Measurements from ENCODE around the gene G2E3.
"Not testable (repeated sequence)": the region's sequence is repeated elsewhere in the genome, so short reads cannot be mapped to it uniquely, and the experiment has no call there.

Gene G2E3, protein sequence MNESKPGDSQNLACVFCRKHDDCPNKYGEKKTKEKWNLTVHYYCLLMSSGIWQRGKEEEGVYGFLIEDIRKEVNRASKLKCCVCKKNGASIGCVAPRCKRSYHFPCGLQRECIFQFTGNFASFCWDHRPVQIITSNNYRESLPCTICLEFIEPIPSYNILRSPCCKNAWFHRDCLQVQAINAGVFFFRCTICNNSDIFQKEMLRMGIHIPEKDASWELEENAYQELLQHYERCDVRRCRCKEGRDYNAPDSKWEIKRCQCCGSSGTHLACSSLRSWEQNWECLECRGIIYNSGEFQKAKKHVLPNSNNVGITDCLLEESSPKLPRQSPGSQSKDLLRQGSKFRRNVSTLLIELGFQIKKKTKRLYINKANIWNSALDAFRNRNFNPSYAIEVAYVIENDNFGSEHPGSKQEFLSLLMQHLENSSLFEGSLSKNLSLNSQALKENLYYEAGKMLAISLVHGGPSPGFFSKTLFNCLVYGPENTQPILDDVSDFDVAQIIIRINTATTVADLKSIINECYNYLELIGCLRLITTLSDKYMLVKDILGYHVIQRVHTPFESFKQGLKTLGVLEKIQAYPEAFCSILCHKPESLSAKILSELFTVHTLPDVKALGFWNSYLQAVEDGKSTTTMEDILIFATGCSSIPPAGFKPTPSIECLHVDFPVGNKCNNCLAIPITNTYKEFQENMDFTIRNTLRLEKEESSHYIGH

DNA sequence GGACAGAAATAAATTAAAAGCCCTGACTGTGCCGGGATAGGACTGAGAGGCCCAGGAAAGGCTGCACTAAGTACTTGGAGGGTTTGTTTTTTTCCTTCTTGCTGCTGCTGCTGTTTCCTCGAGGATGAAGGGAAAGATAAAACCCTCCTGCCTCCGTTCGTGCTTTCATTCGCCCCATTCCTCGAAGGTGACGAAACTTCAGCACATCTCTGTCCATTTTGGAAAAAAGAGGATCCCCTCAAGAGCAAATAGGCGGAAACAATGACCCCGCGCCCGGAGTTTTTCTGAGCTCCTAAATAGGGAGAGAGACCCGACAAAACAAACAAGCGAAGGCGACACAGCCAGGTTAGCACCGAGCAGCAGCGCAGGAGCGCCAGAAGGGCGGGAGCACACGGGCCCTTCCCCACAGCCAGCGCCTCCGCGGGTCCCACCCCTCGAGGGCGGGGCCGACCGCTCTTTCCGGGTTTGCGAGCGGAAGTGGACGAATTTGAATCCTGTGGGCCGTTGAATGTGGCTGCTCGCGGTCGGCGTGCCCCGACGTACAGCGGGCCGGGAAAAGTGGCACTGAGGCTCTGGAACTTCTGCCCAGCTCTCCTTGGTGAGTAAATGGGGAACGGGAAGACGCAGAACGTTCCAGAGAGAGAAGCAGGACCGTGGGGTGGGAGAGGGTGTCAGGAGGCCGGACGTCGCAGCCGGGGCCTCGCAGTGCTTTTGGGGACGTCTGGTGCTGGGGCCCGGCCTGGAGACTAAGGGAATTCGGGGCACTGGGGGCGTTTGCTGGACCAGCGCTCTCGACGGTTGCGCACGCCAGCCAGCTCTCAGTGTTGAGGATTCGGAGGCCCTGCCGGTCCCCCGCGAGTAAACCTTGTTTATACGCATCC lies at the start of gene G2E3:
Gene G2E3, plus strand, starts transcription at position 484 of the 881 bp plus-strand sequence. CDS start 21,922 bp downstream, outside the sequence.
- DNase-seq (ENCODE audit: low read depth in 2 of 2): peak; percentile 69 to 71

DNA sequence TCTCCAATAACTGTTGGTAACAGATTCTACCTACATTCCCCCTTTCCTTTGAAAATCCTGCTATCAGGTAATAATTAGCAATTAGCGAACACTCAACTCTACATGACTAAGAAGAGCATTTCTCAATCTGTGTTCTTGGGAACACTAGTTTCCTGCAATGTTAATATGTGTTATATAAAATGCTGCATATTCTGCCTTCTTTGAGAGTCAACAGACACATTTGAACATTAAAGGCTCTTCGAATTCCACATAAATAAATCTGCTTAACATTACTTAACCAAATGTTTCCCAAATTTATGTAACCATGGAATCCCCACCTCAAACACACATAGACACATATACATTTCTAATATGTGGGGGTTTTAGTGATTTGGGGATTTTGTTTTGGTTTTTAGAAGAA lies 41.2 kb upstream of the G2E3 start:
- DNase-seq (ENCODE audit: low read depth in 2 of 2): no peak

DNA sequence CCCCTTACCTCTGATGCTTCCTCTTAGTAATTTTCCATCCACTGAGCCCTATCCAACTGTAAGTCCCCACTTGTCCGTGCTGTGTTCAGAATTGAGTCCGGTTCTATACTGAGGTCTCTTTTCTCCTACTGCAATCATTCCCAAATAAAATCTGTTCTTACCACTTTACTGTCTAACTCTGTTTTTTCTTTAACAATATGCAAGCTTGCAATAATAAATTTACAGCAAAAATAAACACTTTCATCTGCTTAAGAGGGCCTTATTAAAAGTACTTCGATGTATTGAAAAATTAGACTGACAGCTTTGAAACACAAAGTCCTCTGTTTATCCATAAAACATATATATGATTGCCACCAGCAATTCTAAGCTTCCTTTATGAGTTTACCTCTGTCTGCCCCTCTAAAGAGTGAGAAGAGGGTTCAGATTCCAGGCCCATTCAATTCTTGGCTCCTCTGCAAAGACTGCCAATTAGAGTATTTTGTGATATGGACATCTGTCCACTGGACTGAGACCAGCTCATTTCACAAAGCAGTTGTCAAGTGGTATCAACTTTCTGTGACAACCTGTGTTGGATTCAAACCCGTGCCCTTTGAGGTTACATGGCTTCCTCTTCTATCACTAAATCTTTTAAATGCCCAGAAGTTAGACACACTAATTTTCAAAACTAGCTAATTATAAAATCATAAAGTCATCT lies 39.9 kb upstream of the G2E3 start:
- no peak for DNase-seq (ENCODE audit: low read depth in 2 of 2)

DNA sequence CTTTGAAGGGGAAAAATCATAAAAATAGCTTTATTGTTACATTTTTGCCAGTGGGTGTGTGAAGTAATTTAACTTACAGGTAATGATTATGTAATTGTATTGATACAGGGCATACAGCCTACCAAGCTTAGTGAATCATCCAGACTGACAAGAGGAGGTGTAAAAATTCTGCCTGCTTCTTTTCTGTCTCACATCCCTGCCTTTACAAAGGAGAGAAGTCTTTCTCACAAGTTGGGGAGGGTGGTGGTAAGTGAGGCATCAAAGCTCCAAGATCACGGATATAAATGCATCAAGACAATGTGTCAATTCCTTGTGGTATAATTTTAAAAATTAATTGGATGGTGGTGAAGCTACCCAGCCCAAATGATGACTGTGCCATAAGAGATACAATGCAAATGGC lies 39.0 kb upstream of the G2E3 start:
- no peak for DNase-seq (ENCODE audit: low read depth in 2 of 2)

DNA sequence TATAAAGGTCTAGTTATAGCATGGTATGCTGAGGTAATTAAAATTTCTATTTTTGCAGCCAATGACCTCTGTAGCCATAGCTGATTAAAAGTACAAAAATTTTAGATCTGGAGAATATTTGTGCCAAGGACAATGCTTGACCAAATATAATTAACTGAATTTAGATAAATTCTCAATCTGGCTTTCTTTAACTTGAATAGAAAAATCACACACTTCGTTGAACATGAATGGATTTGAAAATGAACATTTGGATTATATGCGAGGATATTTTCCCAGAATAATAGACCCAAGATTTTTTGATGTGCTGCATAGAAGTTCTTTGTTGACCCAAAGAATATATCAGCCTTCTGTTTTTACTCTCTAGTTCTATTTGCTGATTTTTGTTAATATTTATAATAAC lies 38.4 kb upstream of the G2E3 start:
- no peak for DNase-seq (ENCODE audit: low read depth in 2 of 2)

DNA sequence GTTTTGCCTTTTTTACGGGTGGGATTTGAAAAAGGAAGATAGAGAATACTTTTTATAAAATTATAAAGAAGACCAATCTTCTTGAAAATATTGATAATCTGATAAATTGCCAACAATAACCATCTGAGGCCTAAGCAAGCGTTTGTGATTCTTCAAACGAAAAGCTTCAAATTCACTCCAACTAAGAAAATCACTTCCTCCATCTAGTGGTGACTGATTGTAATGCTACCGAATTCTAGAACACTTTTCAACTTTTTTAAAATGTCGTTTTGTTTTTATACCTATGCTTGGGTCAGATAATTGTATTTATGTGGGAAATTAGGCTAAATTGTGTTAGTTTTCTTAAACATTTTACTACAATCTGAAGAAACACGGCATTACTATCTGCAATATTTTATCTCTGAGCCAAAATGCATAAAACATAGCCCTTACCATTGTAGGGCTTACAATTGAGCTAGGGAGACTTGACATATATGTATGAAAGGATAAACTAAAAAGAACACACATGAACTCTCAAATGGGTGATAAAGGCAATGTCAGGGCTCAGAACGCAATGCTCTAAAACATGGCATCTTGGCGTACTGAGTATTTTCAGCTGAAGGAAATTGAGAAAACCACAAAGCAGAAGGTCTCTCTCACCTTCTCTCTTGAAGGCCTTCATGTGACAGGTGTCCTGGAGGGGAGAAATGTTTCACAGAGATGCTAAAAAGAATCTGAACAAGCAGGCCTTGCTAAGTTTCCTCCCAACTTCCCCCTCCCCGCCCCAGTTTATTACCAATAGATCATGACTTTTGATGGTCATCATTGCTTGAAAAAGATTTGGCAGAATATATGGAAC lies 36.8 kb upstream of the G2E3 start:
- DNase-seq (ENCODE audit: low read depth in 2 of 2): no peak

DNA sequence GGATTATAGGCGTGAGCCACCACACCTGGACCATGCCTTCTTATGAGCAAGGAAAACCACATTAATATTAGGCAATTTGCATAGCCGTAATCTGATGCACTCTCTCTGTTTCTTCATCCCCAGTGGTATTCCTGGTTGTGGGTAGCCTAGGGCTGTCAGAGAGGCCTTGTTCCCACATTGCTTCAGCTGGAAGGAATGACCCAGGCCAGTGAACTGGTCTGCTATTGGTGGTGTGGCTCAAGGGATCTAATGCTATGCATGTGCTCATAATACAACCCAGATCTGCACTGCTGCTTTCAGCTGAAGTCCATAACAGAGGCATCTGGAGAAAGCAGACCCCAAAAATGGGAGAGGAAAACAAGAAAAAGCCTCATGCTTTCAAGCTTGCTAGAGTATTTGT lies 33.1 kb upstream of the G2E3 start:
- no peak for DNase-seq (ENCODE audit: low read depth in 2 of 2)

DNA sequence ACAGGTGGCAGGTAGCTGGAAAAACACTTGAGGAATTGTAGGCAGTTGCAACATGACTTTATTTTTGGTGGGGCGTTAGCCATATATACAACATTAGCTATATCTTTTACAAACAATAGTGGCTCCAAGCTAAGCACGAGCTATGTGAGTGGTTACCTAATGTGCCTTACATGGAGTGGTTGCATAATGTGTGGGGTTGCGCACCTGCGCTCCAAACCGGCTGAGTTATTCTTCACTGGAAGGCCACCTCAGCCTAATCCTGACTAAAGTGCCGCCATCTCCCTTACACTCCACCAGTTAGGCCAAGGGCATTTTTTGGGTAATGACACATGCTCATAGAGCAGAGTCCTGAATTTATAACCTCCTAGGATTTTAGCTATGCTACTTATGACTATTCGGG lies 31.8 kb upstream of the G2E3 start:
- no peak for DNase-seq (ENCODE audit: low read depth in 2 of 2)

DNA sequence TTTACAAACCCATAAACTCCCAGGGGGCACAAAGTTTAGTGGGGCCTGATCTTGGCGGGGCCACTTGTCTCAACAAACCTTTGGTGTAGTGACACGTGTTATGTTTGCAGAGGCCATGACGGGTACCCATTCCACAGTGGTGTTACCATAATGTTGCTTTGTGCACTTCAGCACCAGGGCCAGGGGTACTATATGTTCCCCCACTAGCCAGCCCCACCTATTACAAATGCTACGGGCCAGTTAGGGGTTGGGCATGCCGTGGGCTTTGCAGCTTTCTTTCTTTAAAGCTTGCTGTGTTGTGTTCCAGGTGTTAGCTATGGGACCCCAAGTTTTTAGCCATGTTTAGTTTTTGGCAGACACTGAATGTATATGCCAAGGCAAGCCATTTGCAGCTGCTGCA lies 30.8 kb upstream of the G2E3 start:
- DNase-seq (ENCODE audit: low read depth in 2 of 2): no peak

DNA sequence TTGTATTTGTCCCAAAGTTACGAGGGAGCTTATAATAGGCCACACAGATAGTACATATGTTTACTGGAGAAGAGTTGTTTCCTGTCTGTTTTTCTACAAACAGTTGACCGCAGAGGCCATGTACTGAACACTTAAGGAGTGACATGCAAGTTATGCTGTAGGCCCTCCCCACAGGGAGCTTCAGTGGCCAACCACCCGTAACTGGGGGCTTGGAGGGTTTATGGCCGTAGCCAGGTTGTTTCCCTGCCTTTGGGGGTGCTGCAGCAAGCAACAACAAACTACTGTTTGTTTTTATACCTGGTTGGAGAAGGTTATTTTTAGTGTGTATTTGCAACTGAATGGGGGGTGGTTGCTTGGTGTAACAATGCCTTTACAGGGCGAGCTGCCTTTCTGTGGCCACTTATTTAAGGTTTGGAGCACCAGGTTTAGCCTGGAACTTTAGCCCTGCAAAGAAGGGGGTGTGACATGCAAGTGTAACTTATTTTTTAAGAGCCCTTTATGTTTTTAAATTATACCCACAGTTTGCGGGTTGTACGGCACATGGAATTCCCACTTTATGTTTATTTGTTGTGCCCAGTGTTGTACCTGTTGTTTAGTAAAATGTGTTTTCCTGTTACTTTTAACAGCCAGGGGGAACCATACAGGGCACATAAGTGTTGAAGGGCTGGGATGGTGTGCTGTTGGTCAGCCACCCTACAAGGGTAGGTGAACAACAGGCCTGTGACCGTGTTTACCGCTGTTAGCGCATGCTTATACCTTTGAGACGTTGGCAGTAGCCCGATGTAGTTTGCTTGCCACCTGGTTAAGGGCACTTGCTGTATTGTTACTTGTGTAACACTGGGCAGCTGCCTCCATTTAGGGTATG lies 29.9 kb upstream of the G2E3 start:
- DNase-seq (ENCODE audit: low read depth in 2 of 2): no peak

DNA sequence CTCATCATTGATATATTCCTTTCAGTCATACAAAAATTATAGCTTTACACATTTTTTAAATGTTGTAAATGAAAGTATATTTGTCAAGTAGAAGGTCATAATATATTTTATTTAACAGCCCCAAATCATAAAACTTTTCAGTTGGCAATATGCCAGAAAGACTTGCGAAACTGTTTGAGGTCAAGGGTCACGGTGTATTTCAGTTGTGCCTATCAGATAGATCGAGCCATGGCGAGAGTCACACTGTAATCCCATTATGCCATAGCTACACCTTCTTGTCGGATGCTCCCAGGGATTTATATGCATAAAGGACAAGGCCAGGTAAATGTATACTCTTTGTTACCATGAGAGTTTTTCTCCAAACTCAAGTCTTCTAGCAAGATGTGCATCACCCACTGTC lies 26.7 kb upstream of the G2E3 start:
- no peak for DNase-seq (ENCODE audit: low read depth in 2 of 2)

DNA sequence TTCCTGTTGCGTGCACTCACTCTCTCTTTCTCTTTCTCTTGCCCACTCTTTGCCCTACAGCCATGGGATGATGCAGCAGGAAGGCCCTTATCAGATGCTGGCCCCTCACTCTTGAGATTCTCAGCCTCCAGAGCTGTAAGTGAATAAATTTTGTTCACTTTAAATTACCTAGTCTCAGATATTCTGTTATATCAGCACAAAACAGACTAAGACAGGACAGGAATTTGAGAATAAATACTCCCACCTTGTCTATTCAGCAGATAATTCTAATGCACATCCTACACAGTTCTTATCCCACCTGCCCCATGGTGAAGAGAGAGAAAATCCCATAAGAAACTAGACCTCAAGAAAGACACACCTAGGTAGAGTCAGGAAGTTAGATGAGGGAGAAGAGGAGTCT lies 25.8 kb upstream of the G2E3 start:
- no peak for DNase-seq (ENCODE audit: low read depth in 2 of 2)

DNA sequence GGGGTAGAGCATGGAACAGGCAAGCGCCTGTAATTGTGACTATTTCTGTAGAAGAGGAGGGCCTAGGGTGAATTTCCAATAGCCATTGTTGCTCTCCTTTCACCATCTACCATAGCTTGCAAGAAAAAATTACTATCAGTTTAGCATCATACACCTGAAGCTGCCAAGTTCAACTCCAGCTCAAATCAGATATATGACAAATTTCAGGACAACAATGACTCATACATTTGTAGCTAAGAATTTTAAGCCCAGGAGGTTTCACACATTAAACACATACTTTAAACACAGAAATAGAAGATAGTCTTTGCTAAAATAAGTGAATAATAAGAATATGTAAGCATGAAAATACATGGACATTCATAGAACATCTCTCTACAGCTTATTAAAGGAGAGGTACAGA lies 17.6 kb upstream of the G2E3 start:
- no peak for DNase-seq (ENCODE audit: low read depth in 2 of 2)

DNA sequence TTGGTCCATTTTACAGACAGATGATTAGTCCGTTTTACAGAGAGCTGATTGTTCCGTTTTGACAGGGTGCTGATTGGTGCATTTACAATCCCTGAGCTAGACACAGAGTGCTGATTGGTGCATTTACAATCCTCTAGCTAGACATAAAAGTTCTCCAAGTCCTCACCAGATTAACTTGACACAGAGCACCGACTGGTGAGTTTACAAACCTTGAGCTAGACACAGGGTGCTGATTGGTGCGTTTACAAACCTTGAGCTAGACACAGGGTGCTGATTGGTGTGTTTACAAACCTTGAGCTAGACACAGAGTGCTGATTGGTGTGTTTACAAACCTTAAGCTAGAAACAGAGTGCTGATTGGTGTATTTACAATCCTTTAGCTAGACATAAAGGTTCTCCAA lies 12.2 kb upstream of the G2E3 start:
- not testable (repeated sequence) for DNase-seq (ENCODE audit: low read depth in 2 of 2)

DNA sequence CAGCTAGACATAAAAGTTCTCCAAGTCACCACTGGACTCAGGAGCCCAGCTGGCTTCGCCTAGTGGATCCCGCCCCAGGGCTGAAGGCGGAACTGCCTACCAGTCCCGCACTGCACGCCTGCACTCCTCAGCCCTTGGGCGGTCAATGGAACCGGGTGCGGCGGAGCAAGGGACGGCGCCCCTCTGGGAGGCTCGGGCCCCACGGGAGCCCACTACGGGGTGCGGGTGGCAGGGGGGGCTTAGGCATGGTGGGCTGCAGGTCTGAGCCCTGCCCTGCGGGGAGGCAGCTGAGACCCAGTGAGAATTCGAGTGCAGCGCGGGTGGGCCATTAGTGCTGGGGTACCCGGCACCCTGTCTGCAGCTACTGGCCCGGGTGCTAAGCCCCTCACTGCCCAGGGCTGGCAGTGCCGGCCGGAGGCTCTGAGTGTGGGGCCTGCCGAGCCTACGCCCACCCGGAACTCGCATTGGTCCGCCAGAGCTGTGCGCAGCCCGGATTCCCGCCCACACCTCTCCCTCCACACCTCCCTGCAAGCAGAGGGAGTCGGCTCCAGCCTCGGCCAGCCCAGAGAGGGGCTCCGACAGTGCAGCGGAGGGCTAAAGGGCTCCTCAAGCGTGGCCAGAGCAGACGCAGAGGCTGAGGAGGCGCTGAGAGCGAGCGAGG lies 11.4 kb upstream of the G2E3 start:
- no peak for DNase-seq (ENCODE audit: low read depth in 2 of 2)

DNA sequence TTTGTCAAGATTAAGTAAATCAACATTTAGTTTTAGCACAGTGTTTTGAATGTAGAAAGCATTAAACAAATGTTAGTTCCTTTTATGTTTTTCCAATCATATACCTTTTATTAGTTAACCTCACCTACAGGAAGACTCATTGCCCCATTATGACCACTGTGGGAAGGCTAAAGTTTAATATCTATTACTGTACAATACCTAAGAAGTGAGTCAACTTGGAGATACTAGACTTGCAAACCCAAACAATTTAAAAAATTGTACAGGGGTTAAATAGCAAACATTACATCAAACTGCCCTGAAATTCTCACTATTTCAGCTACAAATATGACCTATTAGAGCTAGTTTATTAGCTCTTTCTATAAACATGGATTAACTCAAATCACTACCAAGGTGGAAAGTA lies 8.6 kb upstream of the G2E3 start:
- no peak for DNase-seq (ENCODE audit: low read depth in 2 of 2)

DNA sequence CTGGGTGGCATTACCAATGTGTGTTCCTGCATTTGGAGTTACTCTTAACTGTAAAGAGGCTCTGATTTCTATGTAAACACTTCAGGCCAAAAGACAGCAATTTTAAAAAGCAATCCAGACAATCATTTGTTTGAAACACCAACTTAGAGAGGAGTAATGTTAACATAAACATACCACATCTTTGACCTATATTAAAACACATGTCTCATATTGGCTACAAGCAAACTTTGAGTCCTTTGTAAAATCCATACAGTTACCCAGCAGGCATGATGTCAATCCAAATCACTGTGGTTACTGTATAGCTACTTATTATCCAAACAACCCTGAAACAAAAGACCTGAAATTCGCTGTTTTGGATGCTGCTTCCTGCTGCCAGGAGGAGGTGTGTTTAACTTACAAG lies 7.5 kb upstream of the G2E3 start:
- DNase-seq (ENCODE audit: low read depth in 2 of 2): no peak

DNA sequence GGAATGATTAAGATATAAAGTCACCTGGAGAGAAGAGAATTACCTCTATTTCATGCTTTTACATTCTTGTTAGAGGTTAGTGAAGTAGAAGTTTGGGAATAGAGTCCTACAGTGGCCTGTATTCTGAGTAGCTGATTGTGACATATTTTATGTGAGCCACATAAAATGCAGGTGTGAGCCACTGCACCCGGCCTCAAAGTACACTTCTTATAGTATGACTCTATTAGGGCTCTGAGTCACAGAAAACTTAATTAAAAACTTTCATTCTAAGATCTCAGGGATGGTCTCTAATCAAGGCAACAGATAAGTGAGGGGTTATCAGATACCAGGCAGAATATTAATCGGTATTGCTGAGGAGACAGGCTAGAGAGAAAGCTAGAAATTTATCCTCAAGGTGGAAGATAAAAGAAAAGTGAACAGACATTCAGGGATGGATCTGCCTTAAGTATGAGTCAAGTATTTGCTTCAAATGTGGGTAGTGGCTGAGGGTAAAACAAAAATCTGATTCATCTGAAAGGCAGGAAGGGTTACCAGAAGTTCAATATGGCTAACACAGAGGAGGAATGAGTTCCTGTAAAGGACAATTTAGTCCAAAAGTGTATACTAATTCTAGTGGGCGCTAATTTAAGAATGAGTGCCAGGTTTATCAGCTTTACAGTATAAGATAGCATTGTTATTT lies 5.5 kb upstream of the G2E3 start:
- no peak for DNase-seq (ENCODE audit: low read depth in 2 of 2)

DNA sequence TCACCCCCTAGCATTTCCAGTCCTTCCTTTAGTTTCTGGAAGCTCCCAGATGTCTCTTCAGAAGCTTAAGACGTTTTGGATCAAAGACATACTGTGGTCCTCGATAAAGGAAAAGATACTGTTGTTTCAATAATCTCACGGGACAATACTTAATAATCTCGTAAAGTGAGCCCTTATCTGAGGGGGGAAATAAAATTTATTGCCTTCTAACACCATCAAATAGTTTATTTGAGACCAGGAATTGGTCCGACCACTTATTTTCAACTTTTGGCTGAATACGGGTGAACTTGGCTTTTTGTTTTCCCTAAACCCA lies 640 bp upstream of the G2E3 start:
- DNase-seq (ENCODE audit: low read depth in 2 of 2): no peak
